Upper lobe of left lung (tissue), 6 donors: ENCODE data around the gene ZFYVE19. TPM values are rescaled to one million over a fixed set of nuclear protein-coding genes. Genes with fewer than 3 reads are reported as not detected.

Experiments
- ATAC-seq, 2 donors: fragments of 200-7000 bp; cut with Tn5 transposase; one replicate each; pipeline ENCODE4 v1.9.1; 2022; ENCODE audit warnings: mild to moderate bottlenecking in 2 of 2, moderate library complexity in 2 of 2; ENCODE audit not compliant: low FRiP score in 2 of 2
- DNase-seq, 2 donors: peaks; one replicate each; pipeline ENCODE4 v3.0.0-alpha.2; 2019 to 2020
- H3K27ac ChIP-seq, 4 donors: fragments of 200-600 bp; sonication (generic); one replicate each; pipeline ENCODE4 v1.5.1; 2016 to 2019
- H3K27me3 ChIP-seq, 4 donors: fragments of 200-600 bp; sonication (generic); one replicate each; pipeline ENCODE4 v1.5.1; 2017 to 2019
- H3K36me3 ChIP-seq, 4 donors: fragments of 200-600 bp; sonication (generic); one replicate each; pipeline ENCODE4 v1.5.1; 2016 to 2019
- H3K4me1 ChIP-seq, 4 donors: fragments of 200-600 bp; sonication (generic); one replicate each; pipeline ENCODE4 v1.5.1; 2018 to 2019
- H3K4me3 ChIP-seq, 4 donors: fragments of 200-600 bp; sonication (generic); one replicate each; pipeline ENCODE4 v1.5.1; 2017 to 2019; ENCODE audit warnings: mild to moderate bottlenecking in 2 of 4, moderate library complexity in 1 of 4
- H3K9me3 ChIP-seq, 4 donors: fragments of 200-600 bp; sonication (generic); one replicate each; pipeline ENCODE4 v1.5.1; 2018 to 2019
- CTCF ChIP-seq, 6 experiments: fragments of 450-650 bp in 4 of 6; fragments of 200-600 bp in 2 of 6; sonication (generic) in 2 of 6; IDR thresholded peaks; one replicate each; pipeline ENCODE4 v1.5.1; 2016 to 2019; ENCODE audit warnings: antibody characterized with exemption in 6 of 6
- EP300 ChIP-seq, 4 donors: sonication (generic); formaldehyde crosslinking; IDR thresholded peaks; one replicate each; pipeline ENCODE4 v1.5.1; 2017; ENCODE audit warnings: antibody characterized with exemption in 4 of 4, control low read depth in 2 of 4
- POLR2A ChIP-seq, 4 donors: fragments of 450-650 bp; IDR thresholded peaks; one replicate each; pipeline ENCODE4 v1.5.1; 2016 to 2017; ENCODE audit warnings: antibody characterized with exemption in 4 of 4, mild to moderate bottlenecking in 2 of 4
- POLR2AphosphoS5 ChIP-seq, 2 donors: sonication (generic); formaldehyde crosslinking; IDR thresholded peaks; one replicate each; pipeline ENCODE4 v1.5.1; 2017; ENCODE audit warnings: antibody characterized with exemption in 2 of 2
- WGBS, 2 donors: methylation state at CpG; one replicate each; pipeline ENCODE4 v1.1.5; 2017 to 2018; 5-methylcytosine and 5-hydroxymethylcytosine counted together
- total RNA-seq, 6 donors: library from RNA; depleted of rRNA in 4 of 6; stranded (reverse); fragments of >200 nt in 4 of 6; gene quantifications; one replicate each; pipeline versions ENCODE4 v1.1.0 to v1.2.1, GENCODE V29; 2016 to 2021
- donor health status: DM: no; HTN: no; CAD: no; lungs with moderate emphysema.
- donor health status: DM: no; HTN: yes; CAD: no; lungs with severe emphysema.

Gene ZFYVE19
- total RNA-seq, 6 donors from 2014 or later, result 19.4 to 104 (median 32.5) TPM

GRCh38 chr15:40808861-40809450 is 2.1 kb downstream of the ZFYVE19 start:
- TF ChIP-seq CTCF (IDR thresholded peaks at IDR 0.05), result no peak
- TF ChIP-seq EP300 (IDR thresholded peaks at IDR 0.05), result no peak
- no peak for TF ChIP-seq POLR2AphosphoS5 (IDR thresholded peaks at IDR 0.05)
- no peak for TF ChIP-seq POLR2A (IDR thresholded peaks at IDR 0.05)
- H3K27me3 ChIP-seq, result no peaks in the 10 kb centered on the region
- WGBS, 2 donors, result 60 to 84% methylated on average over 7 to 8 of the region's 8 CpGs
- ATAC-seq (no peak), DNase-seq (no peak)
- no peak overlapping the region for H3K4me3 ChIP-seq
- no peak overlapping the region for H3K27ac ChIP-seq
- no peaks in the 10 kb centered on the region for H3K9me3 ChIP-seq
- peaks cover 0 to 40% (median 17%) of the 10 kb centered on the region in 4 donors for H3K36me3 ChIP-seq
- peaks cover 6 to 37% (median 20%) of the 10 kb centered on the region in 4 donors for H3K4me1 ChIP-seq

GRCh38 chr15:40812721-40813425 is 6.0 kb downstream of the ZFYVE19 start:
- Histone ChIP-seq H3K4me3 (no peak overlapping the region), H3K27me3 (no peaks in the 10 kb centered on the region), H3K9me3 (no peaks in the 10 kb centered on the region), H3K27ac (no peak overlapping the region), H3K36me3 (peaks cover 0 to 51% (median 20%) of the 10 kb centered on the region in 4 donors), H3K4me1 (peaks cover 0 to 13% (median 9%) of the 10 kb centered on the region in 4 donors)
- ATAC-seq (no peak), DNase-seq (no peak)
- TF ChIP-seq EP300 (IDR thresholded peaks at IDR 0.05) (no peak), POLR2AphosphoS5 (IDR thresholded peaks at IDR 0.05) (no peak), POLR2A (IDR thresholded peaks at IDR 0.05) (no peak), CTCF (IDR thresholded peaks at IDR 0.05) (no peak)
- 91 to 92% methylated on average over 10 to 12 of the region's 12 CpGs for WGBS, 2 donors

- H3K27me3 ChIP-seq, result no peaks in the 10 kb centered on the region
- 74% methylated on average over 4 of the region's 4 CpGs for WGBS, 2 donors
- DNase-seq, result no peak
- no peaks in the 10 kb centered on the region for H3K9me3 ChIP-seq
- no peak overlapping the region for H3K4me3 ChIP-seq
- H3K36me3 ChIP-seq, result peaks cover 0 to 44% (median 17%) of the 10 kb centered on the region in 4 donors
- TF ChIP-seq EP300 (IDR thresholded peaks at IDR 0.05) (no peak), POLR2A (IDR thresholded peaks at IDR 0.05) (no peak), POLR2AphosphoS5 (IDR thresholded peaks at IDR 0.05) (no peak), CTCF (IDR thresholded peaks at IDR 0.05) (no peak)
- no peaks in the 10 kb centered on the region for H3K4me1 ChIP-seq
- no peak for ATAC-seq
- no peak overlapping the region for H3K27ac ChIP-seq
Observed at GRCh38 chr15:40815042-40815698, 8.3 kb downstream of the ZFYVE19 start.

GRCh38 chr15:40819048-40819447 is 12.2 kb downstream of the ZFYVE19 start:
- DNase-seq (no peak), ATAC-seq (no peak)
- Histone ChIP-seq H3K36me3 (peaks cover 0 to 11% (median 3%) of the 10 kb centered on the region in 4 donors), H3K27me3 (no peaks in the 10 kb centered on the region), H3K27ac (no peak overlapping the region), H3K4me1 (no peaks in the 10 kb centered on the region), H3K9me3 (no peaks in the 10 kb centered on the region), H3K4me3 (no peak overlapping the region)
- TF ChIP-seq POLR2A (IDR thresholded peaks at IDR 0.05) (no peak), POLR2AphosphoS5 (IDR thresholded peaks at IDR 0.05) (no peak), EP300 (IDR thresholded peaks at IDR 0.05) (no peak), CTCF (IDR thresholded peaks at IDR 0.05) (no peak)
- 69 to 80% methylated on average over 7 of the region's 7 CpGs for WGBS, 2 donors
